ENCODE data around the gene PEX11G.

DNA sequence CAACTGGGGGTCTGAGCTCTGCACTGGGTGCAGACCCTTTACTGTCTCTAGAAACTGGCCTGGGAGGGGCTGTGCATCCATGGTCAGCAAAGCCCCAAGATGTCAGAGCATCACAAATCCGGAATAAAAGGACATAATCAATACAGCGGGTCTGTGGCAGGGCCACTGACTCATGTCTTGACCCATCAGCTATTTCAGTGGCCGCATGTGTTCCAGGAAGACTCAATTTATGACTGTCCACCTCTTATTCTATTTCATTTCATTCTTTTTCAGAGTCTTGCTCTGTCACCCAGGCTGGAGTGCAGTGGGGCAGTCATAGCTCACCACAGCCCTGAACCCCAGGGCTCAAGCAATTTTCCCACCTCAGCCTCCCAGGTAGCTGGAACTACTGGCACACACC lies 53.2 kb downstream of the PEX11G start:
- no peak for TF ChIP-seq CTCF (IDR thresholded peaks at IDR 0.05; ENCODE audit: low read depth, low read length, poor library complexity, severe bottlenecking)
- TF ChIP-seq EZH2phosphoT487 (IDR thresholded peaks at IDR 0.05; ENCODE audit: borderline replicate concordance, low read length), result no peak
